Osteoblast (primary cell): ENCODE measurements around the gene SLC45A1. TPM values are rescaled to one million over a fixed set of nuclear protein-coding genes. Genes with fewer than 3 reads are reported as not detected.

Experiments
- DNase-seq: peaks from one replicate; pipeline ENCODE4 v3.0.0; 2011; ENCODE audit warnings: low spot score, mixed read lengths; ENCODE audit not compliant: insufficient read length; ENCODE audit errors: missing footprints
- H2AFZ ChIP-seq: 2 replicates; pipeline ENCODE4 v1.6.0; 2011; ENCODE audit warnings: mild to moderate bottlenecking, low read length
- H3K27ac ChIP-seq: 2 replicates; pipeline ENCODE4 v1.5.1; 2011; ENCODE audit warnings: mild to moderate bottlenecking, low read depth, low read length, moderate library complexity
- H3K27me3 ChIP-seq: 2 replicates; pipeline ENCODE4 v1.6.0; 2012; ENCODE audit warnings: mild to moderate bottlenecking, control low read depth, inconsistent platforms, low read length, moderate library complexity; ENCODE audit not compliant: insufficient read depth
- H3K36me3 ChIP-seq: 2 replicates; pipeline ENCODE4 v1.5.1; 2011; ENCODE audit warnings: mild to moderate bottlenecking, low read length, control low read depth, moderate library complexity; ENCODE audit not compliant: insufficient read depth
- H3K4me1 ChIP-seq: 2 replicates; pipeline ENCODE4 v1.5.1; 2011; ENCODE audit warnings: mild to moderate bottlenecking, low read length, control low read depth, moderate library complexity; ENCODE audit not compliant: insufficient read depth
- H3K4me2 ChIP-seq: 2 replicates; pipeline ENCODE4 v1.6.0; 2011; ENCODE audit warnings: mild to moderate bottlenecking, low read length; ENCODE audit not compliant: insufficient read depth
- H3K4me3 ChIP-seq: fragments of 200-600 bp; sonication (generic); 3 replicates; pipeline ENCODE4 v1.5.1; 2012; ENCODE audit warnings: mild to moderate bottlenecking, low read length, inconsistent platforms; ENCODE audit not compliant: insufficient read depth
- H3K79me2 ChIP-seq: 2 replicates; pipeline ENCODE4 v1.6.0; 2012; ENCODE audit warnings: mild to moderate bottlenecking, low read length, control low read depth, inconsistent platforms; ENCODE audit not compliant: insufficient read depth
- H3K9me3 ChIP-seq: 2 replicates; pipeline ENCODE4 v1.5.1; 2011; ENCODE audit warnings: low read depth, low read length, control low read depth
- H4K20me1 ChIP-seq: 2 replicates; pipeline ENCODE4 v1.6.0; 2012; ENCODE audit warnings: mild to moderate bottlenecking, low read length, control low read depth; ENCODE audit not compliant: insufficient read depth
- total RNA-seq: library from RNA; depleted of rRNA; stranded (reverse); fragments of >200 nt; gene quantifications from 2 replicates; pipeline ENCODE4 v1.2.3, GENCODE V29; 2012
- TF ChIP-seq, protein P1 (sequence below): IDR thresholded peaks from 2 replicates; pipeline ENCODE4 v1.5.1; 2011; ENCODE audit warnings: mild to moderate bottlenecking, low read depth, low read length, moderate library complexity; ENCODE audit errors: extremely low read depth

Gene SLC45A1
- total RNA-seq, 1 donor: 1.8 TPM

DNA sequence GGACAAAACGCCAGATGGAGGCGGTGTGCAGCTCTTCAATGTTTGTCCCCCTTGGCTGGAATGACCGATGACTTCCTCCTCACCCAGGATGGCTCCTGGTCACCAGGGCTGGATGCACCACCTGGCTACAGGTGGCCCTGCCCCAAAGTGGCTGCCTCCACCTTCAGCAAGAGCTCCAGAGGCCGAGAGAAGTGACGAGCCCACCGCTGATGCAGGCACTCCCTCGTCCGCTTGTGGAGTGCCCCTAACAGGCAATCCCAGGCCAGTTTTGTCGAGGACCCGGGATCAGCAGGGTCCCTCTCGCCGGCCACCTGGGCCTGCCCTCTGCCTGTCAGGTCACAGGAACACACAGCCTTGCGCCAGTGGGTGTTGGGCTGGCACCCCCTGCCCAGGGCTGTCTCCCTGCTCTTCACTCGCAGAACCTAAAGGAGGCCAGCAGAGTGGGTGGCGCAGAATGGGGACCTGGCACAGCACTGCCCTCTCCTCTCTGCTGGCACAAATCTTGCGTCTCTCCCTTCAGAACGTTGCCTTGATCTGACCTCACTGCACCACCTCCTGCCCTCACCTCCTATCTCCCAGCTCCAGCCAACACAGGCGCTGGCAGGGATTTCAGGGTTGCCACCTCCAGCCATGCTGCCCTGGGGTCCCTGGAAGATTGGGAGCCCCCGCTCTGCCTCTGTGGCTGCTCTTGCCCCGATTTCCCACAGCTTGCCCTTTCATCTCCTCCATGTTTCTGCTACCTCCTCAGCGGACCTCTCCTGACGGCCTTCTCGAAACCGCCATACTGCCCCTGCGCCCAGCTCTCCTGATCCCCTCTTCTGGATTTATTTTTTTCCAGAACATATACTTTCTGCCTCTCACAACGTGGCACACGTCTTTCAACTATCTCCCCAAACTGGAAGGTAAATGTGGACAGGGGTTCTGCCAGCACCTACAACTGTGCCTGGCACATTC is 38.6 kb downstream of the SLC45A1 start:
- H3K4me3 ChIP-seq: no peak overlapping the region
- no peaks in the 10 kb centered on the region for H3K27me3 ChIP-seq
- H3K4me1 ChIP-seq: no peaks in the 10 kb centered on the region
- H3K36me3 ChIP-seq: peaks cover 67% of the 10 kb centered on the region
- H3K79me2 ChIP-seq: peaks cover 6% of the 10 kb centered on the region
- DNase-seq: peak; percentile 67
- TF ChIP-seq, protein P1, sequence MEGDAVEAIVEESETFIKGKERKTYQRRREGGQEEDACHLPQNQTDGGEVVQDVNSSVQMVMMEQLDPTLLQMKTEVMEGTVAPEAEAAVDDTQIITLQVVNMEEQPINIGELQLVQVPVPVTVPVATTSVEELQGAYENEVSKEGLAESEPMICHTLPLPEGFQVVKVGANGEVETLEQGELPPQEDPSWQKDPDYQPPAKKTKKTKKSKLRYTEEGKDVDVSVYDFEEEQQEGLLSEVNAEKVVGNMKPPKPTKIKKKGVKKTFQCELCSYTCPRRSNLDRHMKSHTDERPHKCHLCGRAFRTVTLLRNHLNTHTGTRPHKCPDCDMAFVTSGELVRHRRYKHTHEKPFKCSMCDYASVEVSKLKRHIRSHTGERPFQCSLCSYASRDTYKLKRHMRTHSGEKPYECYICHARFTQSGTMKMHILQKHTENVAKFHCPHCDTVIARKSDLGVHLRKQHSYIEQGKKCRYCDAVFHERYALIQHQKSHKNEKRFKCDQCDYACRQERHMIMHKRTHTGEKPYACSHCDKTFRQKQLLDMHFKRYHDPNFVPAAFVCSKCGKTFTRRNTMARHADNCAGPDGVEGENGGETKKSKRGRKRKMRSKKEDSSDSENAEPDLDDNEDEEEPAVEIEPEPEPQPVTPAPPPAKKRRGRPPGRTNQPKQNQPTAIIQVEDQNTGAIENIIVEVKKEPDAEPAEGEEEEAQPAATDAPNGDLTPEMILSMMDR: no peak
- H3K9me3 ChIP-seq: no peaks in the 10 kb centered on the region
- peaks cover 8% of the 10 kb centered on the region for H4K20me1 ChIP-seq
- no peak overlapping the region for H3K27ac ChIP-seq
- H2AFZ ChIP-seq: no peak overlapping the region
- no peak overlapping the region for H3K4me2 ChIP-seq

DNA sequence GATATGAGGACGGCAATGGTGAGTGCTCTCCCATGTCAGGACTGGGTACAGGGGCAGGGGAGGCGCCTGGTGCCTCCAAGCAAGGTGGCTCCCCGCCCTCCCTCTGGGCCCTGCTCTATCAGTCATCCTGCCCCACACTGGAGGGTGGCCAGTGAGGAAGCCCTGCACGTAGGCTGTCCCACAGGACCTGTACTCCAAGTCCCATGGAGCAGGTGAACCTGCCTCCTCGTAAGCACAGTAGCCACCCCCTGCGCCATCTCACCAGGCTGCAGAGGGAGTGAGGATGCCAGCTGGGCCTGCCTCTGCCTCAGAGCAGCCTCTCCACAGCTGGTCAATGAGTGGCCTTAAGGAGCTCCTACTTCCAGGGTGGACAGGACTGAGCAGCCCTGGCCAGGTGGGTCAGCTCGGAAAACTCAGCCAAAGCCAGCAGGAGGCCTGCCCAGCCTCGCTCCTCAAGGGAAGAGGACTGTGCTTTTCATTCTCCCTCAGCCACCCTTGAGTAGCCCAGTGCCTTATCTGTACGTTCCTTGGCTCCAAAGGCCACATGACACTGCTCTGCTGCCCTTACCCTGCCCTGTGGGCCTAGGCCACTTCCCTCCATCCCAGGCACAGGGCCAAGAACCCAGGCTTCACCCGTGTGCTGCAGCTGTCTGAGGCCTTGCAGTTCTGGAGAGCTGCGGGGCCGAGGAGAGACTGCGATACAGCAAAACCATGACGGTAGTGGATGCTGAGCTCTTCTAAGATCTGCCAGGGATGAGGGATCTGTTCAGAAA is 39.6 kb downstream of the SLC45A1 start:
- peaks cover 76% of the 10 kb centered on the region for H3K36me3 ChIP-seq
- H4K20me1 ChIP-seq: peaks cover 8% of the 10 kb centered on the region
- H3K27me3 ChIP-seq: no peaks in the 10 kb centered on the region
- H3K27ac ChIP-seq: no peak overlapping the region
- H2AFZ ChIP-seq: no peak overlapping the region
- H3K4me2 ChIP-seq: no peak overlapping the region
- peaks cover 6% of the 10 kb centered on the region for H3K79me2 ChIP-seq
- no peak overlapping the region for H3K4me3 ChIP-seq
- TF ChIP-seq, protein P1: no peak
- peak; percentile 72 for DNase-seq
- H3K9me3 ChIP-seq: no peaks in the 10 kb centered on the region
- no peaks in the 10 kb centered on the region for H3K4me1 ChIP-seq

DNA sequence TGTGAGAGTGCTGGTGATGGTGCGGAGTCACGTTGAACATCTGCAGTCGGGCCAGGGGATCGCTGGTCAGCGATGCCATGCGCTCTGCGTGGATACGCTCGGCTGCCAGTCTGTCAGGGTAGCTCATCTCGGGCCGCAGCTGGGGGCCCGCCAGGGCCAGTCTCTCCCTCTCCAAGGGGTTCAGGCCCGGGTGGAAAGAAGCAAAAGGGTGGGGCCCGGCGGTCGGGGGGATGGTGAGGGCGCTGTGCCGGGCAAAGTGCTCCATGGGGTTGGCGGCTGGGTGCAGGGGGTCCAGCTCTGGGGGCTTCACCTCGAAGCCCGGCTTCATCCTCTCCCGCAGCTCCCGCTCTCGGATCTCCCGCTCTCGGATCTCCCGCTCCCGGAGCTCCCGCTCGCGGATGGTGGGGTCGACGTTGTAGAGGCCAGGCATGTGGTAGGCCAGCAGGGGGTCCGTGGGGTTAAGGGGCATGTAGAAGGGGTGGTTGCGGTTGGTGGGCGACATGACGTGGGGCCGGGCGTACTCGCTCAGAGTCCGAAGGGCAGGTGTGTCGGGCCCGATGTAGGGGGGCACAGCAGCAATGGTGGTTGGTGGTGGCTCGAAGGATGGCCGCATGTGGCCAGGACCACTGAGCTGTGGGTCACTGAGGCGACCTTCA is 40.5 kb downstream of the SLC45A1 start:
- no peak overlapping the region for H2AFZ ChIP-seq
- H3K79me2 ChIP-seq: peaks cover 13% of the 10 kb centered on the region
- peak; percentile 61 for DNase-seq
- no peaks in the 10 kb centered on the region for H3K4me1 ChIP-seq
- no peaks in the 10 kb centered on the region for H3K27me3 ChIP-seq
- peaks cover 76% of the 10 kb centered on the region for H3K36me3 ChIP-seq
- H3K4me3 ChIP-seq: no peak overlapping the region
- no peak overlapping the region for H3K27ac ChIP-seq
- H3K4me2 ChIP-seq: no peak overlapping the region
- peaks cover 11% of the 10 kb centered on the region for H4K20me1 ChIP-seq
- no peaks in the 10 kb centered on the region for H3K9me3 ChIP-seq
- TF ChIP-seq, protein P1: no peak
